ENCODE data around the gene PRG2. TPM values are rescaled to one million over a fixed set of nuclear protein-coding genes. Genes with fewer than 3 reads are reported as not detected.
"Not testable (repeated sequence)": the region's sequence is repeated elsewhere in the genome, so short reads cannot be mapped to it uniquely, and the experiment has no call there.

PRG2 gene
- polyA plus RNA-seq, 1 donor from 2014 or later = not detected

DNA sequence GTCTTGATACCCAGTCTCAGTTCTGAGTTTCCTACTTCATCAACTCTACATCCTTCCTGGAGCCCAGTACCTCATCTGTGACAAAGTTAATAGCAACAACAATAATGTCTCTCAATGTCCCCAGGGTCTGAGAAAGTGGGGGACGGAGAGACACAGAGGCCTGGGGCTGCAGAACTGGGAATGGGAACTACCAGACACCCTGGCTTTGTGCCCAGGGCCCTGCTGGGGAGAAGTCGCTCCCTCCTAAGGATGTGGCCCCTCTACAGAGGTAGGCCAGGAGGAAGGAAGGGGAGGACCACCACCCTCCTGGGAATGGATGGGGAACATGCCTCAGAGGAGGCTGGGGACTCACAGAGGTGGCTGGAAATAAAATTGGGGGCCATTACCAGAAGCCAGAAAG is 15.0 kb downstream of the PRG2 start:
- Mint-ChIP-seq H3K27me3 (peaks cover 5% of the 10 kb centered on the region), H3K36me3 (no peaks in the 10 kb centered on the region), H3K27ac (no peak overlapping the region)

DNA sequence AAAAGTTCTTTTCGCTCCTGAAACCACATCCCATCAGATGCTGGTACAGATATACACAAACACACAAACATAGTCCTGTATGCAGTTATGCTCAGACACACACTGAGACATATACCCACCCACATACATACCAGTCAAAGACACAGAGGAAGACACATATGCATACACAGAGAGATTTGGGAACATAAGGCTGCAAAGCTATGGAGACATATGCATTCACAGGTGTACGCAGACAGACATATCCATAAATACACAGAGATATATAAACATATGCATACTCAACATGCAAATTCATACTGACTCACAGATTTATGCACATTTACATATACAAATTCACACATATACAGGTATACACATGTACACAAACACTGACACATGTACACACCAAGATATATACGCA is 15.5 kb downstream of the PRG2 start:
- peaks cover 5% of the 10 kb centered on the region for H3K27me3 Mint-ChIP-seq
- H3K9me3 Mint-ChIP-seq = peaks cover 0 to 3% (median 0%) of the 10 kb centered on the region in 3 donors
- no peaks in the 10 kb centered on the region for H3K4me1 Mint-ChIP-seq
- no peaks in the 10 kb centered on the region for H3K36me3 Mint-ChIP-seq
- no peak overlapping the region for H3K27ac Mint-ChIP-seq
- H3K4me3 Mint-ChIP-seq = no peak overlapping the region

More for the DNA sequence above, 15.0 kb downstream of the PRG2 start:
- H3K9me3 Mint-ChIP-seq = peaks cover 0 to 3% (median 0%) of the 10 kb centered on the region in 3 donors
- H3K4me1 Mint-ChIP-seq = no peaks in the 10 kb centered on the region
- no peak overlapping the region for H3K4me3 Mint-ChIP-seq

DNA sequence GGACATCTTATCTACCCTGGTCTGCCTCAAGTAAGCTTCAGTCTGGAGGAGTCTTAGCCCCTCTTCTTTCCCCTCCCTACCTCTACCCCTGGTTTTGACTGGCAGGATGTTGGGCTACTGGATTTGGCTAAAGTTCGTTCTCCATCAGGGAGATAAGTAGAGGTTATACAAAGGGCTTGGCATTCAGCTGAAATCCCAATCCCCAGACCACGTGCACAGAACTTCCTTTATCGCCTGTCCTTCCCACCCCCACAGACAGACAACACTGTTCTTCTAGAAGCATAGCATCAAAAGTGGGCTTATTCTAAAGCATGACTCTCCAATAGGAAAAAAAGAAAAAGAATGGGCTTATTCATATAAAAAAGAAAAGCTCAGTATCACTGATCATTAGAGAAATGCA is 17.3 kb downstream of the PRG2 start:
- Mint-ChIP-seq H3K27ac (no peak overlapping the region), H3K36me3 (no peaks in the 10 kb centered on the region), H3K9me3 (no peaks in the 10 kb centered on the region), H3K4me3 (no peak overlapping the region), H3K27me3 (peaks cover 12% of the 10 kb centered on the region), H3K4me1 (no peaks in the 10 kb centered on the region)

- H3K9me3 Mint-ChIP-seq = no peaks in the 10 kb centered on the region
- H3K4me3 Mint-ChIP-seq = no peak overlapping the region
- no peak overlapping the region for H3K27ac Mint-ChIP-seq
- H3K27me3 Mint-ChIP-seq = peaks cover 18% of the 10 kb centered on the region
- H3K4me1 Mint-ChIP-seq = no peaks in the 10 kb centered on the region
- H3K36me3 Mint-ChIP-seq = no peaks in the 10 kb centered on the region
These were observed 19.5 kb downstream of the PRG2 start for GRCh38 chr11:57370941-57371340.

DNA sequence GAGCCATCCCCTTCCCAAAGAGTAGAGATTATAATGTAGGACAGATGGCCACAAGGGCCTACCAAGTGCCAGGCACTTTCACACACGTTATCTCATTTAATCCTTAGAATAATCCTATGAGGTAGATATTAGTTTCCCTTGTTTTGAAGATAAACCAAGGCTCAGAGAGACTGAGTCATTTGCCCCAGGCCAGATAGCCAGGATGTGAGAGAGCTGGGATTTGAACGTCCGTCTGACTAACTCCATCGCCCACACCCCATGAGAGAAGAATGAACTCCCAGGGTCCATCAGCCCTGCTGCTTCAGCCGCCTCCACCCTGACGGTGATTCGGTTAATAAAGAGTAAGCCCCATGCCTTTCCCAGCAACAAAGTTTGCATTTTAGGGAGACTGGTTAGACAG is 20.2 kb downstream of the PRG2 start:
- H3K27me3 Mint-ChIP-seq = peaks cover 18% of the 10 kb centered on the region
- H3K9me3 Mint-ChIP-seq = no peaks in the 10 kb centered on the region
- no peak overlapping the region for H3K4me3 Mint-ChIP-seq
- no peaks in the 10 kb centered on the region for H3K36me3 Mint-ChIP-seq
- no peak overlapping the region for H3K27ac Mint-ChIP-seq
- no peaks in the 10 kb centered on the region for H3K4me1 Mint-ChIP-seq

DNA sequence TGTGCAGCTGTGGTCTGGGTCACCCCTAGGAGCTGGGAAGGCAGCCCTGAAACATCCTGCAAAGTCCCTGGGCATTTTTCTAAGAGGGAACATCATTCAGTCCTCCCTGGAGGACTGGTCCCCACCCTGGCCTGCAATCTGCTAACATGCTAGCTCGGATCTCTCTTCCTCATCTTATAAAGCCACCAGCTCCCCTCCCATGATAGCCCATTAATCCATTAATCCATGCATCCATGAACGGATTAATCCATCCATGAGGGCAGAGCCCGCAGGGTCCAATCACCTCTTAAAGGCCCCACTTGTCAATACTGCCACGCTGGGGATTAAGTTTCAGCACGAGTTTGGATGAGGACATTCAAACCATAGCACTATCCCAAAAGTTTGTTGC is 21.6 kb downstream of the PRG2 start:
- H3K36me3 Mint-ChIP-seq = no peaks in the 10 kb centered on the region
- peak overlapping the region in 1 of 3 donors; percentile 43 for H3K27ac Mint-ChIP-seq
- H3K4me1 Mint-ChIP-seq = no peaks in the 10 kb centered on the region

DNA sequence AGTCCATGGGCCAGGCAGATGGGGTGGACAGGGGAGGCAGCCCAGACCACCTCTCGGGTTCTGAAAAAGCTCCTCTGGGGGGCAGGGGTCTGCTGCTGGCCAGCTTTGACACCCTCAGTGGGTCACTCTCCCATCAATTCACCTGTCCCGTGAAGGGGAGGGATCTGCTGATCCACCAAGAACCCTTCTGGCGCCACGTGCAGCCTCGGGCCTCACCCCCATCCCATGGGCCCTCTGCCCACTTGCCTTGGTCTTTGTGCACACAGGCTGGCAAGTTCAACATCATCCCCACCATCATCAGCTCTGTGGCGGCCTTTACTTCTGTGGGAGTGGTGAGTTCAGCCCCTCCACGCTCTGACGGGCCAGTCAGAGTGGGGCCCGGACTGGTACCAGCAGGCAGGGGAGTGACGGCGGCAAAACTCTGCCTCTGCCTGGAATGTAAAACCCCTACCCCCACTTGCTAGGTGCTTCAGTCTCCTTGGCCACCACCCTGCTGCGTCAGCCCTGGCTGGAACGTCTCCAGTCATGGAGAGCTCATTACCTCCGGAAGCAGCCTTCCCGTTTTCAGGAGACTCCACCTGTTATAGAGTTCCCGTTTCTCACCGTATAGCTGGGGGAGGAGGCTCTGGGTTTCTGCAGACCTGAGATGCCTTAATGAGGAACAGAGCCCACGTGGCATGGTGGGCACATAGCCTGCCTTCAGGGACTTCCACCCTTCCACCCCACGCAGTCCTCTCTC is 22.2 kb downstream of the PRG2 start:
- no peaks in the 10 kb centered on the region for H3K9me3 Mint-ChIP-seq
- H3K27ac Mint-ChIP-seq = peak overlapping the region in 1 of 3 donors; percentile 43
- H3K4me3 Mint-ChIP-seq = no peak overlapping the region
- H3K36me3 Mint-ChIP-seq = no peaks in the 10 kb centered on the region
- peaks cover 21% of the 10 kb centered on the region for H3K27me3 Mint-ChIP-seq
- no peaks in the 10 kb centered on the region for H3K4me1 Mint-ChIP-seq

More for the DNA sequence above, 21.6 kb downstream of the PRG2 start:
- H3K27me3 Mint-ChIP-seq = peaks cover 21% of the 10 kb centered on the region
- no peaks in the 10 kb centered on the region for H3K9me3 Mint-ChIP-seq
- H3K4me3 Mint-ChIP-seq = no peak overlapping the region

GRCh38 chr11:57364851-57365660 is 25.4 kb downstream of the PRG2 start:
- Mint-ChIP-seq H3K9me3 (no peaks in the 10 kb centered on the region), H3K27me3 (peaks cover 22% of the 10 kb centered on the region), H3K36me3 (no peaks in the 10 kb centered on the region), H3K27ac (no peak overlapping the region), H3K4me3 (peak overlapping the region in 1 of 4 donors; percentile 57), H3K4me1 (no peaks in the 10 kb centered on the region)

DNA sequence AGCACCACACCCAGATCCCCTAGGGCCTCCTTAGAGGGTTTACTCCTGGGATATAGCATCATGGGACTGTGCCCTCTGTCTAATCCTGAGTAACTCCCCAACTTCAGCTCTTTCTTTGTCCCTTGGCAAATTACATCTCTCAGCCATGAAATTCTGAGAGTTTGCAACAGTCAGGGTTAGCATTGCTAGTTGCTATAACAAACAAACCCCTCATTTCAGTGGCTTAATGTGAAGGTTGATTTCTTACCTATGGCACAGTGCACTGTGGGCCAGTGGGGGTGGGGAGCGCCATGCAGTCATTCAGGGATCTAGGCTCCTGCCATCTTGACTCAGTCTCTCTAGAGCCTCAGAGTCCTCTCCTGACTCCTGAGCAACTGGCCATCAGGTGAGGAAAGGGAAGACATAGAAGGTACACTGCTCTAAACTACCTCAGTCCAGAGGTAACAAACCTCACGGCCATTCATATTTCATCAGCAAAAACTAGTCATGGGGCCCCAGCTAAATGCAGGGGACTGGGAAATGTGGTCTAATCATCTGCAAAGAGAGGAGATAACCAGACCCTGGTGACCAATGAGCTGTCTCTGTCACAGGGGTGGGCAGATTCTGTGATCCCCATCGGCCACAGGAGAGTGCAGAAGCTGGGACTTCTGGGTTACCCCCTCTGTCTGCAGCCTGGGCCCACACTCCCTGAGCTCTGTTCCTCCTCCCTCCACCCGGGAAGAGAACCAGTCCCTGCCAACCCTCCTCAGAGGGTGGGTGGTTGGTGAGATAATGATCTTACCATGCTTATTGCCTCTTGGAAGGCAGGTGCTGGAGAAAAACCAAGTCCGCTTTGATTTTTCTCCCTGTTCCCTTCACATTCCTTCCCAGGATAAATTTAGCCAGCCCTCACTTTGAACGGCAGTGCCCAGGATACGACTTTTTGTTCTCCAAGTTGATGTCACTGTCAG is 27.0 kb downstream of the PRG2 start:
- no peaks in the 10 kb centered on the region for H3K9me3 Mint-ChIP-seq

GRCh38 chr11:57361926-57362325 is 28.5 kb downstream of the PRG2 start:
- Mint-ChIP-seq H3K4me3 (peak overlapping the region in 1 of 4 donors; percentile 6), H3K27me3 (peaks cover 12% of the 10 kb centered on the region), H3K4me1 (no peaks in the 10 kb centered on the region), H3K27ac (peak overlapping the region in 1 of 3 donors; percentile 28), H3K36me3 (no peaks in the 10 kb centered on the region), H3K9me3 (no peaks in the 10 kb centered on the region)

More for the DNA sequence above, 27.0 kb downstream of the PRG2 start:
- H3K4me1 Mint-ChIP-seq = no peaks in the 10 kb centered on the region
- no peak overlapping the region for H3K4me3 Mint-ChIP-seq
- peaks cover 18% of the 10 kb centered on the region for H3K27me3 Mint-ChIP-seq
- no peak overlapping the region for H3K27ac Mint-ChIP-seq
- H3K36me3 Mint-ChIP-seq = no peaks in the 10 kb centered on the region

GRCh38 chr11:57361420-57361819 is 29.0 kb downstream of the PRG2 start:
- not testable (repeated sequence) for H3K36me3 Mint-ChIP-seq, H3K9me3 Mint-ChIP-seq, H3K27ac Mint-ChIP-seq, H3K4me1 Mint-ChIP-seq, H3K4me3 Mint-ChIP-seq
- peaks cover 14% of the 10 kb centered on the region for H3K27me3 Mint-ChIP-seq

DNA sequence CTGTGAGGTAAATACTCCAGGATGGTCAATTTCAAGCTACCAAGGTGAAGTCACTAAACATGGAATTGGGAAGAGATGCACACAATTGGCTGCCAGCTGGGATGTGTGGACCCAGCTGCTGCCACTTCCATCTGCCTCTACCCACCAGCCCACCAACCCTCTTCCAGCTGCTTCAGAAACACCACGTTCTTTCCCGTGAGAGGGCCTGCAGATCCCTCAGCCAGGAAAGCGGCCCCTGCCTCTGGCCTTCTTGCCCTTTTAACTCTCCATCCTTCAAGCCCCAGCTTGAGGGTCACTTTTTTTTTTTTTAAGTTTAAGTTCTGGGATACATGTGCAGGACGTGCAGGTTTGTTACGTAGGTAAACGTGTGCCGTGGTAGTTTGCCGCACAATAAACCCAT is 29.5 kb downstream of the PRG2 start:
- no peaks in the 10 kb centered on the region for H3K36me3 Mint-ChIP-seq
- no peak overlapping the region for H3K27ac Mint-ChIP-seq
- H3K9me3 Mint-ChIP-seq = no peaks in the 10 kb centered on the region
- peaks cover 0 to 3% (median 0%) of the 10 kb centered on the region in 3 donors for H3K4me1 Mint-ChIP-seq
- no peak overlapping the region for H3K4me3 Mint-ChIP-seq
- H3K27me3 Mint-ChIP-seq = peaks cover 14% of the 10 kb centered on the region

DNA sequence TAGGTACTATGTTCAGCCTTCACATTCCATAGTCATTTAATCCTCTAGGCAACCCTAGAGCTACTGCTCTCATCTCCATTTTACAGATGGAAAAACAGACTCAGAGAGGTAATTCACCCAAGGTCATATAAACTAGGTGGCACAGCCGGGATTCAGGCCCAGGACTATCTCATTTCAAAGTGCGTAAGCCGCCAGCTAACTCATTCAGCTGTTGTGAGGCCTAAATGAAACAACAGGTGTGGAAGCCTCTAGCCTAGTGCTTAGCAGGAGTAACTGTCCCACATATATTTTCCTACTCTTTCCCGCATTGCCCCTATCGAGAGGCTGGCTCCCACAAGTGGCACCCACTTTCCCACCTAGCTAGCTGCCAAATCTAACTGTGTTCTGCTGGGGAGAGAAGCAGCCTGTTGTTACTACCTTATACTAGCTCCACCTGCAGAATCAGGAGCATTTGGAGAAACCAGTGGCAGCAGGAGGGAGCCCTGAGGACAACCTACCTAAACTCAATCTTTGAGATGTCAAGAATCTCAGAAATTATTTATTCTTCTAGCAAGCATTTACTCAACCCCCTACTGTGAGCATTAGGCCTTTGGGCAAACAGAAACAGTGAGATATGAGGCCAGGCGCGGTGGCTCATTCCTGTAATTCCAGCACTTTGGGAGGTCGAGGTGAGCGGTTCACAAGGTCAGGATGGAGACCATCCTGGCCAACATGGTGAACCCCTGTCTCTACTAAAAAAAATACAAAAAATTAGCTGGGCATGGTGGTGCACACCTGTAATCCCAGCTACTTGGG is 30.4 kb downstream of the PRG2 start:
- Mint-ChIP-seq H3K27me3 (peaks cover 17% of the 10 kb centered on the region), H3K36me3 (no peaks in the 10 kb centered on the region), H3K4me1 (peaks cover 0 to 3% (median 0%) of the 10 kb centered on the region in 3 donors), H3K27ac (no peak overlapping the region), H3K9me3 (no peaks in the 10 kb centered on the region), H3K4me3 (no peak overlapping the region)

- Mint-ChIP-seq H3K36me3 (no peaks in the 10 kb centered on the region), H3K27ac (no peak overlapping the region), H3K9me3 (no peaks in the 10 kb centered on the region), H3K4me1 (peaks cover 0 to 3% (median 0%) of the 10 kb centered on the region in 3 donors), H3K27me3 (peaks cover 18% of the 10 kb centered on the region), H3K4me3 (no peak overlapping the region)
These were observed 31.1 kb downstream of the PRG2 start for GRCh38 chr11:57359396-57359795.

Measured in IgD-negative memory B cell (primary cell).